ENCODE data around the gene FARP1.

- TF ChIP-seq, protein P1, sequence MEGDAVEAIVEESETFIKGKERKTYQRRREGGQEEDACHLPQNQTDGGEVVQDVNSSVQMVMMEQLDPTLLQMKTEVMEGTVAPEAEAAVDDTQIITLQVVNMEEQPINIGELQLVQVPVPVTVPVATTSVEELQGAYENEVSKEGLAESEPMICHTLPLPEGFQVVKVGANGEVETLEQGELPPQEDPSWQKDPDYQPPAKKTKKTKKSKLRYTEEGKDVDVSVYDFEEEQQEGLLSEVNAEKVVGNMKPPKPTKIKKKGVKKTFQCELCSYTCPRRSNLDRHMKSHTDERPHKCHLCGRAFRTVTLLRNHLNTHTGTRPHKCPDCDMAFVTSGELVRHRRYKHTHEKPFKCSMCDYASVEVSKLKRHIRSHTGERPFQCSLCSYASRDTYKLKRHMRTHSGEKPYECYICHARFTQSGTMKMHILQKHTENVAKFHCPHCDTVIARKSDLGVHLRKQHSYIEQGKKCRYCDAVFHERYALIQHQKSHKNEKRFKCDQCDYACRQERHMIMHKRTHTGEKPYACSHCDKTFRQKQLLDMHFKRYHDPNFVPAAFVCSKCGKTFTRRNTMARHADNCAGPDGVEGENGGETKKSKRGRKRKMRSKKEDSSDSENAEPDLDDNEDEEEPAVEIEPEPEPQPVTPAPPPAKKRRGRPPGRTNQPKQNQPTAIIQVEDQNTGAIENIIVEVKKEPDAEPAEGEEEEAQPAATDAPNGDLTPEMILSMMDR (IDR thresholded peaks at IDR 0.05) = no peak
- no peak for TF ChIP-seq POLR2A (IDR thresholded peaks at IDR 0.05)
Measured at GRCh38 chr13:98203646-98204326, 60.9 kb downstream of the FARP1 start.
